Kidney (tissue), 14 donors: Measurements from ENCODE around the gene MINDY4. TPM values are rescaled to one million over a fixed set of nuclear protein-coding genes. Genes with fewer than 3 reads are reported as not detected.

Source experiments
- DNase-seq, 5 donors: peaks; one replicate each; pipeline ENCODE4 v3.0.0-alpha.2; 2013 to 2020
- FAIRE-seq: peaks from 2 replicates; lab custom pipeline; 2012; peaks lifted over from hg19 to GRCh38; lab: Jason Lieb, UNC
- H3K27ac ChIP-seq, 2 donors: one replicate each; pipeline ENCODE4 v1.7.0; 2013; ENCODE audit warnings: low read depth in 2 of 2, low read length in 2 of 2, inconsistent platforms in 1 of 2
- H3K27me3 ChIP-seq: one replicate; pipeline ENCODE4 v1.7.1; 2013; ENCODE audit warnings: low read length, inconsistent platforms; ENCODE audit not compliant: control insufficient read depth, insufficient read depth
- H3K36me3 ChIP-seq, 3 donors: one replicate each; pipeline versions ENCODE4 v1.7.0 to v1.7.1; 2013; ENCODE audit warnings: low read length in 3 of 3, control low read depth in 1 of 3, inconsistent platforms in 1 of 3; ENCODE audit not compliant: insufficient read depth in 3 of 3, control insufficient read depth in 2 of 3
- H3K4me1 ChIP-seq, 3 donors: one replicate each; pipeline versions ENCODE4 v1.7.0 to v1.7.1; 2013; ENCODE audit warnings: low read length in 3 of 3, inconsistent platforms in 1 of 3, low read depth in 1 of 3; ENCODE audit not compliant: control insufficient read depth in 2 of 3, insufficient read depth in 2 of 3
- H3K4me3 ChIP-seq, 3 donors: one replicate each; pipeline versions ENCODE4 v1.7.0 to v1.8.1; 2013; ENCODE audit warnings: low read length in 3 of 3, control low read depth in 1 of 3, inconsistent platforms in 1 of 3
- H3K9ac ChIP-seq, 3 donors: one replicate each; pipeline versions ENCODE4 v1.7.0 to v1.7.1; 2013; ENCODE audit warnings: low read length in 3 of 3, control low read depth in 1 of 3, inconsistent platforms in 1 of 3
- H3K9me3 ChIP-seq, 3 donors: one replicate each; pipeline versions ENCODE4 v1.7.0 to v1.7.1; 2013; ENCODE audit warnings: low read length in 3 of 3, control low read depth in 1 of 3, inconsistent platforms in 1 of 3; ENCODE audit not compliant: control insufficient read depth in 2 of 3, insufficient read depth in 1 of 3
- intact Hi-C: fragments of 100-400 bp; cut with DNase I; formaldehyde crosslinking; loops from one replicate; pipeline ENCODE4 v1.11.1; 2022
- polyA plus RNA-seq: library from polyadenylated mRNA; stranded (reverse); fragments of 350-450 nt; fragmentation: Illumina TruSeq; extraction: RNeasy Lipid Tissue Mini Kit (QIAGEN cat#74804); gene quantifications from one replicate; pipeline ENCODE4 v1.2.3, GENCODE V29; 2014; ENCODE audit warnings: low read depth, low replicate concordance; ENCODE audit not compliant: insufficient read depth
- total RNA-seq: library from RNA; stranded (reverse); fragmentation: NEBNext Ultra II Directional; extraction: Animal tissue kit (Norgen Biotek cat#: 25700); gene quantifications from one replicate; pipeline ENCODE4 v1.2.1, GENCODE V29; 2021
- TF ChIP-seq, protein P1 (sequence below): IDR thresholded peaks from 3 replicates; pipeline ENCODE4 v1.5.1; 2012; ENCODE audit warnings: mild to moderate bottlenecking, moderate library complexity, borderline replicate concordance; ENCODE audit not compliant: insufficient read depth; ENCODE audit errors: extremely low read depth
- donor health status: control.
- donor health status: control.
- donor health status: control.
- donor health status: control.
- donor health status: control.
- donor health status: DM: yes; HTN: yes; CAD: no.
- donor health status: Normal renal cell carcinoma (clear cell type).

Gene MINDY4
- total and polyA plus RNA-seq, 2 donors from 2014 or later = 5.3 to 15.3 TPM

DNA sequence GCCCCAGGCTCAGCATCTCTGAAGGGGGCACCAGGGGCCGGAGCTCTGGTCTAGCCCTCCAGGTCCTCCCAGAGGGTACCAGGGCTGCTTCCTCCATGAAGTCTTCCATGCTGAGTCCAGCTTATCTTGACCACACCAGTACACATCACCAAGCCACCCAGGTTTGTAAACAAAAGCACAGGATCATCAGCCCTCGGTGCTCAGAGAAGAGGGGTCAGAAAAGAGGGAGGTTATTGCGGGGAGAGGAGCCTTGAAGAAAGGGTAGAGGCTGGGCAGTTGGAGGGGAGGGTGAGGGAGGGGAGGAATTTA, 164.3 kb downstream of the MINDY4 start:
- no peak overlapping the region for H3K9ac ChIP-seq
- peak overlapping the region in 1 of 2 donors; percentile 9 for H3K27ac ChIP-seq

DNA sequence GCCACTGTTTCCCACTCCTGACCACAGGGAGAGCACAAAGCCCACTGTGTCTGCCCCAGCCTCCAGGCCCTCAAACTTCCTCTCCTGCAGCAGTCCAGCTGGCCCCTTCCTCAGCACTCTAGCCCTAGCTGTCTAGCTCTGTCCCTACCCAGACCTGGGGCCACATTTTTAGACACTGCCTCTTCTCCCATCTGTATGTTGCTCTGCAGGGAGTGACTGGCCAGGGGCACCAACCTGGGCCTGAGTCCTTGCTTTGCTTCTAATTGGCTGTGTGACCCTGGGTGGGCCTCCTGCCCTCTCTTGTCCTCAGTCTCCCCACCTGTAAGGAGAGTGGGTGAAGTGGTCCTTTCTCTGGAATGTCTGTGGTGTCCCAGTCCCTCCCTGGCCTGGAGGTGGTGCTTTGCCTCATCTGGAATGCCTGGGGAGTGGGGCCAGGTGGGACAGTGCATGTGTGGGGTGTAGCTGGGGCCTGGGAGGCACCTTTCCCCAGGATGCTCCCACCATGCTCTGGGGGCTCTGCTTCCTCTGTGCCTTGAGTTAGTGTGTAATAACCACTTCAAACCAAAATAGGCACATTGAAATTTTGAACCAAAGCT, 165.5 kb downstream of the MINDY4 start:
- no peak overlapping the region for H3K4me3 ChIP-seq
- no peak for FAIRE-seq
- TF ChIP-seq, protein P1, sequence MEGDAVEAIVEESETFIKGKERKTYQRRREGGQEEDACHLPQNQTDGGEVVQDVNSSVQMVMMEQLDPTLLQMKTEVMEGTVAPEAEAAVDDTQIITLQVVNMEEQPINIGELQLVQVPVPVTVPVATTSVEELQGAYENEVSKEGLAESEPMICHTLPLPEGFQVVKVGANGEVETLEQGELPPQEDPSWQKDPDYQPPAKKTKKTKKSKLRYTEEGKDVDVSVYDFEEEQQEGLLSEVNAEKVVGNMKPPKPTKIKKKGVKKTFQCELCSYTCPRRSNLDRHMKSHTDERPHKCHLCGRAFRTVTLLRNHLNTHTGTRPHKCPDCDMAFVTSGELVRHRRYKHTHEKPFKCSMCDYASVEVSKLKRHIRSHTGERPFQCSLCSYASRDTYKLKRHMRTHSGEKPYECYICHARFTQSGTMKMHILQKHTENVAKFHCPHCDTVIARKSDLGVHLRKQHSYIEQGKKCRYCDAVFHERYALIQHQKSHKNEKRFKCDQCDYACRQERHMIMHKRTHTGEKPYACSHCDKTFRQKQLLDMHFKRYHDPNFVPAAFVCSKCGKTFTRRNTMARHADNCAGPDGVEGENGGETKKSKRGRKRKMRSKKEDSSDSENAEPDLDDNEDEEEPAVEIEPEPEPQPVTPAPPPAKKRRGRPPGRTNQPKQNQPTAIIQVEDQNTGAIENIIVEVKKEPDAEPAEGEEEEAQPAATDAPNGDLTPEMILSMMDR = no peak
- no peaks in the 10 kb centered on the region for H3K36me3 ChIP-seq
- H3K9me3 ChIP-seq = no peaks in the 10 kb centered on the region
- no peak overlapping the region for H3K9ac ChIP-seq
- peak in 1 of 5 donors; percentile 40 for DNase-seq
- H3K27ac ChIP-seq = peak overlapping the region in 1 of 2 donors; percentile 27
- H3K4me1 ChIP-seq = peaks cover 0 to 21% (median 3%) of the 10 kb centered on the region in 3 donors
- intact Hi-C loops = no loop called here
- H3K27me3 ChIP-seq = no peaks in the 10 kb centered on the region

More for the DNA sequence above, 164.3 kb downstream of the MINDY4 start:
- H3K9me3 ChIP-seq = no peaks in the 10 kb centered on the region
- H3K36me3 ChIP-seq = no peaks in the 10 kb centered on the region
- intact Hi-C loops = no loop called here
- no peak overlapping the region for H3K4me3 ChIP-seq
- no peaks in the 10 kb centered on the region for H3K27me3 ChIP-seq
- peaks cover 0 to 25% (median 8%) of the 10 kb centered on the region in 3 donors for H3K4me1 ChIP-seq
- FAIRE-seq (no peak), DNase-seq (no peak)
- TF ChIP-seq, protein P1 = no peak

DNA sequence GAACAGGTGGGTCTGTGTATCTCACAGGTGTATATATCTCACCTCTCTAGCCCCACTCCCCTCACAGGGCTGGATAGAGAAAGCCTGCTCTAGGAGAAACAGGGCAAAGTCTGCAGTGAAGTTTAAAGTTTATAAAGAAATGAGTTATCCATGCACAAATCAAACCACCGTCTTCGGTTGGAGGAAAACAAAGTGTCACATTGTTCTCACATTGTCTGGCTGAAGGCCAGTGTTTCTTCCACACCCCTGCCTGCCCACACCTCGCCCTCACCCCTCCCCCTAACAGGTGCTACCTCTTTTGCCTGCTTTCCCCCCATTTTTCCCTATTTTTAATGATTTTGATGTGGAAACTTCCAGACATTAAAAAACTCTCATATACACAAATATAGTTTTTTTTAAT, 166.2 kb downstream of the MINDY4 start:
- Histone ChIP-seq H3K4me3 (no peak overlapping the region), H3K36me3 (no peaks in the 10 kb centered on the region), H3K4me1 (peaks cover 0 to 21% (median 3%) of the 10 kb centered on the region in 3 donors), H3K9ac (no peak overlapping the region), H3K27me3 (no peaks in the 10 kb centered on the region), H3K27ac (peak overlapping the region in 1 of 2 donors; percentile 27), H3K9me3 (no peaks in the 10 kb centered on the region)
- no peak for FAIRE-seq
- peak in 1 of 5 donors; percentile 41 for DNase-seq
- TF ChIP-seq, protein P1 = no peak
- intact Hi-C loops = no loop called here
